Activated naive CD4-positive, alpha-beta T cell treated with Interleukin-2 at 50 U/mL for 16 hours (primary cell): ENCODE data around the gene PRPF40B.
"Not testable (repeated sequence)": the region's sequence is repeated elsewhere in the genome, so short reads cannot be mapped to it uniquely, and the experiment has no call there.

Experiments
- DNase-seq: peaks from one replicate; pipeline ENCODE4 v3.0.0-alpha.2; 2020

The PRPF40B gene

DNA sequence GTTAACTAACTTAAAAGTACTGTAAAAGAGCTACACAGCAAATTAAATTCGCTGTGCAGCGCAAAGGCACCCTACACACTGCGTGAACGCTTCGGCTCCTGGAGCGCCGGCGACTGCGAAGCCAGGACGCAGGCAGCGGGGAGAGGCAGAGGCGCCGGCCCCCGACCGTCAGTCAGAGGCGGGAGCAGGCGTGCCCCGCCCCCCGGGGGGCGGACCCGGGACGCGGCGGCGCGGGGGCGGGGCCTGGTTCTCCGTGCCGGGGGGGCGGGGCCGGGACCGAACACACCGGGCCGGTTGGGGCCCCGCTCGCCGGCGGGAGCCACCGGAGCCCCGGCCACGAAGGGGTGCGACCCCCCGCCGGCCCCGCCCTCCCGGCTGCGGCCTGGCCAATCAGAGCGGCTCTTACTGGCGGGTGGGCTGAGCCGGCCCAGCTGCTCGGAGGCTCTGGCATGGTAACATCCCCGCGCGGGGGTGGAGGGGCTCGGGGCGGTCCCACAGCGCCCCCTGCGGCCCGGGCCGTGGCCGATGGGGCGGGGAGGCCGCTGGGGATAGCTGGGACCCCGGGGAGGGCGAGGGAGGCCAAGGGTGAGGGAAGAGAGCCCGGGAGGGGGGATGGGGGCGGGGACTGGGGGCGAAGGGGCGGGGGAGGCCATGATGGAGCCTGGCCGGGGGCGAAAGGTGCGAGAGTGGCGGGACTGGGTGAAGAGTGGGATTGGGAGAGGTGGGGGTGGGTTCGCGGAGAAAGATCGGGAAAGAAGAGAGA is at the start of gene PRPF40B:
TSS of gene PRPF40B (plus strand) at position 420 of the 763 bp plus-strand sequence. CDS start at position 450, 30 bp downstream.
- DNase-seq, result peak; percentile 84

GRCh38 chr12:49577589-49578315 is 45.6 kb upstream of the PRPF40B start:
- no peak for DNase-seq

- no peak for DNase-seq
These were observed 44.8 kb upstream of the PRPF40B start for GRCh38 chr12:49578471-49579112.

- DNase-seq, result peak; percentile 32
These were observed 42.5 kb upstream of the PRPF40B start for GRCh38 chr12:49580572-49581535.

GRCh38 chr12:49582201-49582600 is 41.2 kb upstream of the PRPF40B start:
- DNase-seq, result no peak

DNA sequence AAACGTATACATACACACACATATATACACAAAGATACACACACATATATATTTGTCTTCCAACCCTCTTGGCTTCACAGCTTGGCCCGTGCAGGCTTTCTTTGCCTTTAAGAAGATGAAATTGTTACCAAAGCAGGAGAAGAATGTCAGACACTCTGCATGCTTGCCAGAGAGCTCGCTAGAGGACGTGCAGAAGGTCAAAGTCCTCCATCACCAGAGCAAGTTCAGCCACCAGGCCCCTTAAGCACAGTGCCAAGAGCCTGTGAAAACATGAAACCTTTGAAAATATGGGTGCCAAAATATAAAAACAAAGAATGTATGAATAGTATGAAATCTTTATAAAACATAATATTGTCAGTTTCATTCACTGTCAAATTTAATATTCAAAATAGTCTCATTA is 40.5 kb upstream of the PRPF40B start:
- no peak for DNase-seq

DNA sequence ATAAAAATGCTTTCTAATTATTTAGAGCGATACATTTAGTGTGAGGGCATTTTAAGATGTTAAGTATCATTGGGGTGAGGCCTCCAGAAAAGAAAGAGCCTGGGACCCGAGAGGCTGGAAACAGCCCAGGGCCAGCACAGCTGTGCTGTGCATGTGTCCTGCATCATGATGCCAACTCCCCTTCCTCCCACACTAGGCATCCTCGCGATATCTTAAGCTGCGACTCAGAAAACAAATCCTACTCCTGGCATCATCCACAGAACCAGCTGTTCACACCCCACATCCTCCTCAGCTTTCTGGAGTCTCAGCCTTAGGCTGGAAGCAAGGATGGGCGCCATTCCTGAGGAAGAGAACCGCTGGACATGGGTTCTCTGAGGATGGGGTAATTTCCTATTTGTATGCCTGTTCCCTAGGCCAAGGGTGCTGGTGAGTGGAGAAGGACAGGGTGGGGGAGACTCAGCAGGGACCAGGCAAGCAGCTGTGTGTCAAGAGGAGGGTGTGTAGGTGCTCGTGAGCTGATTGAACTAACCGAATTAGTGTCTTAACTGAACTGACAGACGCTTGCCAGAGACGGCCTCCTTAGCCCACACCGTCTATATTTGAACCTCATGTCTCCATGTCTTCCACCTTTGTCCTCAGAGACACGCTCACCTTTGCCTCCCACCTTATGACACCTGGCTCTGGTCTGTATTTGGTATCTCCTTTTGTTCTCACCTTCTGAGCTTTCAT is 39.8 kb upstream of the PRPF40B start:
- DNase-seq, result no peak

DNA sequence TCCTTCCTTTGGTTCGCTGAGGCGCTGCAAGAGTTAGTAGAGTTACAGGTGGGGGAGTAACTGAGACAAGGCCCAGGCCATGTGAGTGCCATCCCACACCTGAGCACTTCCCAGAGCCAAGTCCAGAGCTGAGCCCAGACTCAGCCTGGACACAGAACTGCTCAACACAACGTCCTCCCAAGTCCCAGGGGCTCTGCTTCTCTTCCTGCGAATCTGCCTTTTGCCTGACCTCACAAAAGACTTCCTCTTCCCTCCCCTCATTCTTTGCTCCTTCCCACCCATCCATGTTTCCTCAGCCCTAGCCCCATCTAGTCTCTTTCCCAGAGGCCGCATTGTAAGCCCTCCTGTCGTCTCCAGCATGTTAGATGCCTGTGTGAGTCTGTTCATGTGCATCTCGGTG is 38.8 kb upstream of the PRPF40B start:
- DNase-seq, result no peak

- no peak for DNase-seq
These were observed 37.6 kb upstream of the PRPF40B start for GRCh38 chr12:49585477-49586459.

DNA sequence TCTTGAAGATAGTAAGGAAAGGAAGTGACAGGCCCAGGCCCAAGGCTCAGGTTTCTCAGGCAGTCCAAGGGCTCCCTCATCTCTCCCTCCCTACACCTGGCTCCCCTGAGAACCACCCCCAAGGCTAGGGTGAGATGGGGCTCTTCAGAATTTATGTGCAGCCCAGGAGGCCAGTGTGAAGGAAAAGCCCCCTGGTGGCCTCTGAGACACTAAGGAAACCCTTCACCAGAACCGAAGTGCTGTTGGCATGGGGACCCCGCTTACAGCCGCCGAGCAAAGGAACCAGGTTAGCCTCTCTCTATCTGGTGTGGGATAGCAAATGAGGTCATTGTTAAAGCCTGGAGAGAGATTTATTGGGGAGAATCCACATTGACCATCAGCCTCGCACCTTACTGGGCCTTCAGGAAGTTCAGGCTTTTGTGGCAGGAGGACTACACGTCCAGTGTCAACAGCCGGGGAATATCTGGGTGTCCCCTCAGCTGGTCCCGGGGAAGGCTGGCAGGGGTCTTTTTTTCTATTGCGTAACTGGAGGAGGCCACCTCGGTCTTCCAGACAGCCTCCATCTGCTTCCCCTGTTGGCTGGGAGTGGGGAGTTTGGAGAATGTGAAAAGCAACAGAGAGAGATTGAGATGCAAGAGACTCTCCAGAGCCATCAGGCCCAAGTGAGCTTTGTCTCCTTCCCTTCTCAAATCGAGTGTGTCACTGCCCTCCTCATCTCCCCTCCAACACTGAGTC is 36.0 kb upstream of the PRPF40B start:
- DNase-seq, result no peak

DNA sequence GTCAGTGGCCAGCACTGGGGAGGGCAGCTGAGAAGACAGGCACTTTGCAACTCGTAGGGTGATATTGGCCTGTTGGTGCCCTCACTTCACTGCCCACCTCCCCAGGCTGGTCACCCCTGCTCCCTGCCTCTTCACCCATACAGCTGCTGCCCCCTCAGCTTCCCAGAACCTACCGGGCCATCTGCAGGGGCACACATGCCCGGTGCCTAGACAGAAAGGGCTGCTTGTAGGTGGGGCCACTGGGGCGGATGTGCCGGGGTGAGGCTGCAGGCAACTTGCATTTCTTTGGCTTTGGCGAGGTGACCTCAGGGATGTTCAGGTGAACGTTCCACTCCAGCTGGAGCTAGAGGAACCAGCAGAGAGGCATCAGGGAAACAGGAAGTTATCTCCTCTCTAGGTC is 35.1 kb upstream of the PRPF40B start:
- no peak for DNase-seq

GRCh38 chr12:49588721-49589516 is 34.4 kb upstream of the PRPF40B start:
- DNase-seq, result no peak

GRCh38 chr12:49598527-49598926 is 24.8 kb upstream of the PRPF40B start:
- no peak for DNase-seq

GRCh38 chr12:49599961-49600360 is 23.4 kb upstream of the PRPF40B start:
- no peak for DNase-seq

- DNase-seq, result no peak
These were observed 19.6 kb upstream of the PRPF40B start for GRCh38 chr12:49603721-49604120.

- no peak for DNase-seq
These were observed 18.5 kb upstream of the PRPF40B start for GRCh38 chr12:49604856-49605255.

- not testable (repeated sequence) for DNase-seq
These were observed 17.8 kb upstream of the PRPF40B start, which contains the start of gene FAM186B for GRCh38 chr12:49605539-49605938. FAM186B (minus strand) TSS chr12:49605639; CDS start chr12:49605477, 162 bp downstream.

DNA sequence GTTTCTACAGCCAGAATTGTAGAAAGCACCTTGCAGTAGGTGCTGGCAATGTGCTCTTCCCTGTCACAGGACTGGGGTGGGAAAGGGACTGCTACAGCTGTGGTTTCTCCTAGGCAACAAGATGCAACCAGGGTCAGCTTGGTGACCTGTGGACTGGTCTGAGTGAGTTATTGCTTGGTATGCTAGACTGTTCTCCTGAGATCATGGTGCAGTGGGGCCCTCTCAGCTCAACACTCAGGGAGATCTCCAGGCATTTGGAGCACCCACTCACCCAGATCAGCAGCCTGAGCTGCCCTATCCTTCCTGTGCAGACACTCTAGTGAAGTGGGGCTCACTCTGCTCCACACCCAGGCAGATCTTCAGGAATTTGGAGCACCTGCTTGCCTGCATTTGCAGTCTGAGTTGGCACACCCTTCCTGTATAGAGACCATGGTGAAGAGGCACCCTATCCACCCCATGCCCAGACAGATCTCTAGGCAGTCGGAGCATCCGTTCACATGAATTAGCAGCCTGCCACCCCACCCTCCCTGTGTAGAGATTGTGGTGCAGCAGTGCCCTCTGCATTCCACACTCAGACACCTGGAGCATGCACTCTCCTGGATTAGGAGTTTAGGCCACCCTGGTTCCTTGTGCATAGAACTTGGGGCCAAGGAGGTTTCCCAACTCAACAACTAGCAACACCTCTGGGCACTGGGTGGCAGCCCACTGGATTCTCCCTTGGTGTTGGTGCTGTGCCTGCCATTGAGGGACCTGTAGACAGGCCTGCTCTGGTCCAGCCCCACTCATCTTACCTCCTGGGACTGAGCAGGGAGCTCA is 14.1 kb upstream of the PRPF40B start:
- DNase-seq, result no peak
